Measurements from ENCODE around the gene GADD45B. TPM values are rescaled to one million over a fixed set of nuclear protein-coding genes. Genes with fewer than 3 reads are reported as not detected.
A peak's percentile ranks its signal among the peaks of the same experiment; 100 is the strongest.

GADD45B gene
- total RNA-seq, 3 donors from 2014 or later (not counting 1 experiment from before 2014, with no cell fraction given): 198 to 247 (median 212) TPM

DNA sequence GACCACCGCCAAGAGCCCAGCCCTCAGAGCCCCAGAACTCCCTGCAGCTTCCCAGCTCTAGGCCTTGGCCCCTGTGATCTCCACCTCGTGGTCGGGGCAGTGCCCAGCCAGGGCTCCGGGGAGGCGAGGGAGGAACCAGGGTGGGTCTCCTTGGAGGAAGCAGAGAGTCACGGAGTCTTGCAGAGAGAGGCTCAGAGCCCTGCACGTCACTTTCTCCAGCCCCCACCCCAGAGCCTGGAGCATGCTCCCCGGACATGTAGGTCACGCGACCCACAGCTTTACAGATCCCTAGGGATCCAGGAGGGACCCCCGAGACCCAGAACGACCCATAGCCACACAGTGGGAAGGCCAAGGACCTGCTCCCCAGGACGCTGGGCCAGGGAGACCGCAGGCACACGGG, 11.9 kb downstream of the GADD45B start:
- Histone ChIP-seq H3K9me3 (ENCODE audit: control insufficient read depth, insufficient read depth, low read length) (peaks cover 8% of the 10 kb centered on the region), H3K27ac (ENCODE audit: low read length) (no peak overlapping the region), H3K4me1 (ENCODE audit: control insufficient read depth, insufficient read depth, low read length) (peaks cover 31% of the 10 kb centered on the region), H3K36me3 (ENCODE audit: control insufficient read depth, insufficient read depth, low read length) (no peaks in the 10 kb centered on the region), H3K4me3 (ENCODE audit: low read length) (no peak overlapping the region), H3K27me3 (ENCODE audit: control insufficient read depth, insufficient read depth, low read length) (peaks cover 27% of the 10 kb centered on the region)
- DNase-seq: no peak
- intact Hi-C loops (cut with micrococcal nuclease): no loop called here
- TF ChIP-seq, protein P1, sequence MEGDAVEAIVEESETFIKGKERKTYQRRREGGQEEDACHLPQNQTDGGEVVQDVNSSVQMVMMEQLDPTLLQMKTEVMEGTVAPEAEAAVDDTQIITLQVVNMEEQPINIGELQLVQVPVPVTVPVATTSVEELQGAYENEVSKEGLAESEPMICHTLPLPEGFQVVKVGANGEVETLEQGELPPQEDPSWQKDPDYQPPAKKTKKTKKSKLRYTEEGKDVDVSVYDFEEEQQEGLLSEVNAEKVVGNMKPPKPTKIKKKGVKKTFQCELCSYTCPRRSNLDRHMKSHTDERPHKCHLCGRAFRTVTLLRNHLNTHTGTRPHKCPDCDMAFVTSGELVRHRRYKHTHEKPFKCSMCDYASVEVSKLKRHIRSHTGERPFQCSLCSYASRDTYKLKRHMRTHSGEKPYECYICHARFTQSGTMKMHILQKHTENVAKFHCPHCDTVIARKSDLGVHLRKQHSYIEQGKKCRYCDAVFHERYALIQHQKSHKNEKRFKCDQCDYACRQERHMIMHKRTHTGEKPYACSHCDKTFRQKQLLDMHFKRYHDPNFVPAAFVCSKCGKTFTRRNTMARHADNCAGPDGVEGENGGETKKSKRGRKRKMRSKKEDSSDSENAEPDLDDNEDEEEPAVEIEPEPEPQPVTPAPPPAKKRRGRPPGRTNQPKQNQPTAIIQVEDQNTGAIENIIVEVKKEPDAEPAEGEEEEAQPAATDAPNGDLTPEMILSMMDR (IDR thresholded peaks at IDR 0.05): no peak
- Mint-ChIP-seq H3K27ac (no peak overlapping the region), H3K9me3 (peaks cover 0 to 3% of the 10 kb centered on the region in 2 donors), H3K27me3 (ENCODE audit: low read depth in 2 of 2) (peaks cover 7 to 29% of the 10 kb centered on the region in 2 donors), H3K4me3 (no peak overlapping the region), H3K4me1 (peaks cover 6 to 9% of the 10 kb centered on the region in 2 donors), H3K36me3 (no peaks in the 10 kb centered on the region)
- 31% methylated on average over 15 of the region's 15 CpGs for WGBS (ENCODE audit: insufficient coverage)
- ATAC-seq: no peak

DNA sequence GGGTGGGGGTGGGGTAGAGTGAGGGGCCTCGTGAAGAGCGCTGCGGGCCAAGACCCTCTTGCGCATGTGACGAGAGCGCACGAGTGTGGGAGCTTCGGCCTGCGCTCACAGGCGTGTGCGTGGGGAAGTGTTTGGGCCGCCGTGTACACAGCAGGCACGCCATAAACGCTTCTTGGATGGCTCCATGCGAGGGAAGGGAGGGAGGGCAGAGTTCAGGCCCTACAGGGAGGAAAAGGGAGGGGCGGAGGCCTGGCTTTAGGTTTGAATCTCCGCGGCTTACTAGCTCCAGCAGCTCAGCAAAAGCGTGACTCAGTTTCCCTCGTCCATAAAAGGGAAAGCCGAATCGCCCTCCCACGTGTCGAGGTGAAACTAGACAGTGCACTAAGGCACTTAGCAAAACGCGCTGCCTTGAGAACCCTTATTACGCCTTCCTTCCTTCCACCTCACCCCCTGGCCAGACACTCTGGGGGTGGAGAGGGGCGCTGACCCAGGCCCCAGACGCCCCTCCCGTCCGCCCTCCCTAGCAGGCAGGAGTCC, 12.5 kb downstream of the GADD45B start:
- TF ChIP-seq, protein P1 (IDR thresholded peaks at IDR 0.05): no peak
- H3K9me3 Mint-ChIP-seq: peaks cover 0 to 3% of the 10 kb centered on the region in 2 donors
- H3K36me3 Mint-ChIP-seq: no peaks in the 10 kb centered on the region
- ATAC-seq: peak in 1 of 3 donors; percentile 30
- H3K27me3 Mint-ChIP-seq (ENCODE audit: low read depth in 2 of 2): peaks cover 7 to 30% of the 10 kb centered on the region in 2 donors
- 9% methylated on average over 32 of the region's 32 CpGs for WGBS (ENCODE audit: insufficient coverage)
- peaks cover 1% of the 10 kb centered on the region for H3K9me3 ChIP-seq (ENCODE audit: control insufficient read depth, insufficient read depth, low read length)
- no peaks in the 10 kb centered on the region for H3K36me3 ChIP-seq (ENCODE audit: control insufficient read depth, insufficient read depth, low read length)
- H3K4me1 ChIP-seq (ENCODE audit: control insufficient read depth, insufficient read depth, low read length): peaks cover 31% of the 10 kb centered on the region
- H3K4me1 Mint-ChIP-seq: peaks cover 6 to 9% of the 10 kb centered on the region in 2 donors
- intact Hi-C loops (cut with micrococcal nuclease): no loop called here
- no peak overlapping the region for H3K27ac ChIP-seq (ENCODE audit: low read length)
- no peak for DNase-seq
- no peak overlapping the region for H3K27ac Mint-ChIP-seq
- H3K27me3 ChIP-seq (ENCODE audit: control insufficient read depth, insufficient read depth, low read length): peaks cover 27% of the 10 kb centered on the region
- H3K4me3 ChIP-seq (ENCODE audit: low read length): no peak overlapping the region
- no peak overlapping the region for H3K4me3 Mint-ChIP-seq

DNA sequence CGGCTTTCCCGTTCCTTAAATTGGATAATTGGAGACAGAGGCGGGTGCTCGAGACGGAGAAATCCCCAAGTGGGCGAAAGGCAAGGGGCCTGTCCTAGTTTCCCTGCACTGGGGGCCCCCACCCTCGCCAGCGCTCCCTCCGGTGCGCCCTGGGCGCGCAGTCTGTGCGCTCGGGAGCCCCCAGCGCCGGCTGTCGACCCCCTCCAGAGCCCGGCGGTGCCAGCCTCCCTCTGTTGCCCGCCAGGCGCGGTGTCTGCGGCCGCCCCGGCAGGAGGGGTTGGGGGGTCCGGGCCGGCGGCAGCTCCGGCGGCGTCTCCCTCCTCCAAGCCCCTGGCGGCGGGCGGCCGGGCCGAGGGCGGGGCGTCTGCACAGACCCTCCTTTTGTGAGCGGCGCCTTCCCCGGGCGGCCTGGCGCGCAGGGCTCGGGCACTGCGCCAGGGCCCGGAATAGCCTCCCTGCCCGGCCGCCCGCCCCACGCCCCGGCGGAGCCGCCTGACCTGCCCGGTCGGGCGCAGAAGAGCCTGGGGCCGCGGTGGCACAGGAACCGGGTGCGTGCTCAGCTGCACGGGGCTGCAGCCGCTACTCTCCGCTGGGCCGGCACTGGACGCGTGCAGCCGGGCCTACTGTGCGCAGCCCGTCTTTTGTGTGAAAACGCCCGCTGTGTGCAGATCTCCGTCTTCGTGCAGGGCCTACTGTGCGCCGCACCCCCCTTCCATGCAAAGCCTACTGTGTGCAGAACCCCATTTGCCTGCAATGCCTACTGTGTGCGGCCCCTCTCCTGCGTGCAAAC, 13.2 kb downstream of the GADD45B start:
- Mint-ChIP-seq H3K9me3 (no peaks in the 10 kb centered on the region), H3K4me3 (peak overlapping the region; percentile 65), H3K36me3 (no peaks in the 10 kb centered on the region), H3K27me3 (ENCODE audit: low read depth in 2 of 2) (peaks cover 7 to 33% of the 10 kb centered on the region in 2 donors), H3K27ac (no peak overlapping the region), H3K4me1 (peaks cover 6 to 11% of the 10 kb centered on the region in 2 donors)
- WGBS (ENCODE audit: insufficient coverage): 4% methylated on average over 78 of the region's 78 CpGs
- Histone ChIP-seq H3K4me1 (ENCODE audit: control insufficient read depth, insufficient read depth, low read length) (peaks cover 33% of the 10 kb centered on the region), H3K27ac (ENCODE audit: low read length) (no peak overlapping the region), H3K36me3 (ENCODE audit: control insufficient read depth, insufficient read depth, low read length) (no peaks in the 10 kb centered on the region), H3K27me3 (ENCODE audit: control insufficient read depth, insufficient read depth, low read length) (peaks cover 27% of the 10 kb centered on the region), H3K4me3 (ENCODE audit: low read length) (no peak overlapping the region), H3K9me3 (ENCODE audit: control insufficient read depth, insufficient read depth, low read length) (no peaks in the 10 kb centered on the region)
- peak in 2 of 3 donors; percentile 26 to 48 for ATAC-seq
- DNase-seq: no peak
- TF ChIP-seq, protein P1 (IDR thresholded peaks at IDR 0.05): no peak
- intact Hi-C loops (cut with micrococcal nuclease): no loop called here

Measured in natural killer cell (primary cell).